NCI-H1105 (cell line): ENCODE measurements around the gene FAM83E.
"Not testable (repeated sequence)": the region's sequence is repeated elsewhere in the genome, so short reads cannot be mapped to it uniquely, and the experiment has no call there.

ENCODE experiments used
- DNase-seq: peaks from one replicate; lab custom pipeline; 2025; lab: John Stamatoyannopoulos, UW

The FAM83E gene

DNA sequence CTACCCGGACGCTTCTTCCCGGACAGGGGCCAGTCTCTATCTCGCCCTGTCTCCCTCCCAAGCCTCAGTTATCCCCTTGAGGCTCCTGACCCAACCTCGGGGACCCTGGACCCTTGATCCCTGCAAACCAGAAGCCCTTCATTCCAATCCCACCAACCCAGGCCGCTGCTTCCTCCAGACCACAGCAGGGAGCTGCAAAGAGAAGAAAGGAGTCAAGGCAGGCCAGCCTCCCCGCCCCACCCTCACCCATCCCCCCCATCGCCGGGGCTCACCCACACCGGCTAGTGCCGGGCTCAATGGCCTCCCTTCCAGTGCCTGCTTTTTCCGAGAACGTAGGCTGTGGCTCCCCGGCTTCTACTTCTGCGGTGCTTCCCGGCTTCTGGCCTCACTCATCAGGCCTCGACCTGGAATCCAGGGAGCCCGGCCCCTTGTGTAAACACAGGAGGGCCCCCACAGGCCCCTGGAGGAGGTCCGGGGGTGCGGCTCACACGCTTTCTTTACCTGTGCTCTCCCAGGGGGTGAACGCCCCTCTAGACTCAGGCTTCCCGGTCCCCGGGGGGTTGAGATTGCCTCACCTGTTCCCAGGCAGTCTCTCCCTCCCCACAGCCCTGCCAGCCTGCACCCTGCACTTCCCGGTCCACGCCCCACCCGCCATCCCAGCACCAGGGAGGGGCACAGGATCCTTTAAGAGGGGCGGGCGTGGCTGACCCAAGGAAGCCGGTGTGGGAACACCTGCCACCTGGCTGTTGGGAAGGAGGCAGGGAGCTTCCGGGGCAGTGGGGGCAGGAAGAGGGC is at the start of gene FAM83E:
Gene FAM83E (minus strand): TSS at position 641 of the 795 bp plus-strand sequence. CDS start 1,704 bp downstream, outside the sequence.
- peak; percentile 74 for DNase-seq

GRCh38 chr19:48664476-48664875 is 49.6 kb upstream of the FAM83E start:
- no peak for DNase-seq

DNA sequence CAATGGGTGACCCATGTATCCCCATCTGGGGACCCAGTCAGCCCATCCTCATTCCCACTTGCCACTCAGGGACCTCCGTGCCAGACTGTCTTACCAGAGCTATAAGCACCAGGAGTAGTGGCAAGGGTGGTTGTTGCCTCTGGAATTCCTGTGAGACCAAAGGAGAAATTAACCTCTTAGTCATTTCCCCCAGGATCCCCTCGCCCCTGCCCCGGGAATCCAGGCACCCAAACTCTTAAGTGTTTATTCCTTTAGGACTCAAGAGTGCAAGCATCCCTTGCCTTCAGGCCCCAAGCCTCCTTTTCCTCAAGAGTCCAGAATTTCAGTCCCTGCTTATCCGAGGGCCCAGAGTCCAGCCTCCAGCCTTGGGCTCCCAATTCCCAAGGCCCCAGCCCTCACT is 48.8 kb upstream of the FAM83E start:
- DNase-seq = no peak

- no peak for DNase-seq
These were observed 46.8 kb upstream of the FAM83E start for GRCh38 chr19:48661711-48662090.

GRCh38 chr19:48660852-48661710 is 46.2 kb upstream of the FAM83E start:
- DNase-seq = no peak

DNA sequence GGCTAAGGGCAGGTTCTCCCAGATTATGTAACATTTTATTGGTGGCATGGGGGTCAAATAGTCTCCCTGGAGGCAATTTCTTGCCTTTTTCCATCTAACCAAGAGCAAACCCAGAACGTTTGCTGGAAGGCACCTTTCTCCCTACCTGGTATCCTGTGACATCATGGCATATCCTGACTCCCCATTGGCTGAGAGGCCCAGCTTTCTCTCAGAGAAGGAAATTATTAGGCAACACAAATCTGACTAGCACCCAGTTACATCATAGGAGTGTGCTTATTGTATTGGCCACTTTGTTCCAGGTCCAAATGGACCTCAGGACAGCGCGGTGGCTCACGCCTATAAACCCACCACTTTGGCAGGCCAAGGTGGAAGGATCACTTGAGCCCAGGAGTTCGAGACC is 44.9 kb upstream of the FAM83E start:
- no peak for DNase-seq

- no peak for DNase-seq
These were observed 43.6 kb upstream of the FAM83E start for GRCh38 chr19:48658483-48658882.

DNA sequence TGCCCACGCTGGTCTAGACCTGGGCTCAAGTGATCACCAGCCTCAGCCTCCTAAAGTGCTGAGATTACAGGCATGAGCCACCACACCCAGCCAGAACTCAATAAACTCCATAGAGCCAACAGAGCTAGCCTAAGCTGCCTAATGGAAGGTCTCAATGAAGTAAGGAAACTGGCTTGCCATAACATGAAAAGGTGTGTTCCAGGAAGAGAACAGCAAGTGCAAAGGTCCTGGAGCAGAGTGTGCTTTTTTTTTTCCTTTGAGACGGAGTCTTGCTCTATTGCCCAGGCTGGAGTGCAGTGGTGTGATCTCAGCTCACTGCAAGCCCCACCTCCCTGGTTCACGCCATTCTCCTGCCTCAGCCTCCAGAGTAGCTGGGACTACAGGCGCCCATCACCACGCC is 43.0 kb upstream of the FAM83E start:
- not testable (repeated sequence) for DNase-seq

- no peak for DNase-seq
These were observed 42.1 kb upstream of the FAM83E start for GRCh38 chr19:48656840-48657474.

GRCh38 chr19:48654299-48655059 is 39.6 kb upstream of the FAM83E start:
- peak; percentile 11 for DNase-seq

GRCh38 chr19:48651683-48652048 is 36.8 kb upstream of the FAM83E start:
- no peak for DNase-seq

- no peak for DNase-seq
These were observed 36.3 kb upstream of the FAM83E start for GRCh38 chr19:48650974-48651682.

- no peak for DNase-seq
These were observed 33.3 kb upstream of the FAM83E start for GRCh38 chr19:48648134-48648533.

- DNase-seq = no peak
These were observed 31.9 kb upstream of the FAM83E start for GRCh38 chr19:48646722-48647216.

DNA sequence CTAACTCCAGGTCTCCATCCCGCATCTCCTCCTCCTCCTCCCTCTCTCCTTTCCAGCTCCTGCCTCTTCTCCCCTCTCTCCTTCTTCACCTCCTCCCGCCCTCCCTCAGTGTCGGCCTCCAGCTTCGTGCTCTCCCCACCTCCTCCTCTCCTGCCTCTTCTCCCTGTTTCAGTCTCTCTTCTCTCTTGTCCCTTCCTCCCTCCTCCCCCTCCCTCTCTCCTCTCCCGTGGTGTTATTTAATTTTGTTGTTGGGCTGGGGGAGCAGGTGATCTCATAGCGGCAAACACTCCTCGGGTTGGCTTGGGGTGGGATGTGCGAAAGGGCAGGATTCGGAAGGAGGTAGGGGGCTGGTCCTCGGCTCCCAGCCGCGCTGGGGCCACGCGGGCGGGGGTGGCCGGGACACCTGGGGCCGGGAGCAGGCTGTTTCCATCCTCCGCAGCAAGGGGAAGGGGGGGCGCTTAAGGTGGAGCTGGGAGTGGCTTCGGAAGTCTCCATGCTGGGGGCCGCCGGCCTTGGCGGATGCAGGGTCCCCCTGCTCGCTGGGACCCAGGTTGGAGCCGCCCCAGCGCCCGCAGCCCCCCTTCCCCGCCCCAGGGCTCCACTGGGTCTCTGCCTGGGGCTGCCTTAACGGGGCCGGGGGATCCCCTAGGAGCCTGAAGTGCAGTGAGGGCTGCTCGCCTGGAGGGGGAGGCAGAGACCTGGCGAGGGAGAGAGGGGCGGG is 31.3 kb upstream of the FAM83E start, which contains the start of gene CA11:
Gene CA11 (minus strand): TSS at position 187 of the 721 bp plus-strand sequence. CDS start 555 bp downstream, outside the sequence.
- DNase-seq = peak; percentile 93

DNA sequence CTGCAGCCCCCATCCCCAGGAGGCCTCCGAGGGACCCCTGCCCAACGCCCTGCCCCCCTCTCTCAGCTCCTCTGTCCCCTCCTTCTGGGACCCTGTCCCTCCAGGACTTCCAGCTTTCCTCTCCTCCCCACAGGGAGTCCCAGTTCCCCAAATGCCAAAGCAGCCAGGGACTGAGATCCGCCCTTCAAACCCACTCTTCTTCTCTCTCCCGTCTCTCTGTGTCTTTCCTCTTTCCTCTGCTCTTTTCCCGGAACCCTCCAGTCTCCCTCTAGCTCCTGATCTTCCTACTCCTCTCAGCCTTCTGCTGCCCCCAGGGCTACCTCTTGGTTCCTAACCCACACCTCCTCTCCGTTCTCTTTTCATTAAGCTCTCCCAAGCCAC is 30.7 kb upstream of the FAM83E start:
- DNase-seq = no peak

DNA sequence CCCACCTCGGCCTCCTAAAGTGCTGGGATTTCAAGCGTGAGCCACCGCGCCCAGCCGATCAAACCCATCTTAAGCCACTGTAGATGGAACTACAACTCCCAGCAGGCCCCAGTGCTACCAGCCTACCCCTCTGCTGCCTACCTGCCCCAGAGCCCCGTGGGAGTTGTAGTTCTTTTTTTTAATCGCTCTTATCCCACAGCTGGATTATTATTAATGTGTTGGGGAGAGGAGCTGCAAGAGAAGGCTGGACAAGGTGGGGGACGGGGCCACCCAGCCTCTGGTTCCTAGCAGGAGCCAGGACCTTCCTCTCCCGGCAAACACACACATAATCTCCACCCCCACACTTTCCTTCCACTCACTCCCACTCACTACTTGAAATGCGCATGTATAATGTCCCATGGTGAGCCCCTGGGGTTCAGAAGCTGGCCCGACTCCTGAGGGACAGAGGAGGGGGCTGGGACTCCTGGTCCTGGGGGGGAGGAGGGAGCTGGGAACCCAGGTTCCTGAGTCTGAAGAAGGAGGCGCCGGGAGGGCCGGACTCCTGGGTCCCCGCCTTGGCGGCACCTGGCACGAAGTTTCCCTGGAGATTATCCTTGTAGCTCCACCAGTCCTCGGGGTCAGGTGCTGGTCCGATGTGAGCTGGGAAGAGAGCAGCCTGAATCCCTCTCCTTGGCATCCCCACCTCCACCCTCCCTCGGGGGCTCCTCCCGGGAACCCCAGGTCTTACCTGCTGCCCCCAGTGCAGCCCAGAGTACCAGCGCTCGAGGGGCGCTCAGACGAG is 30.2 kb upstream of the FAM83E start:
- DNase-seq = peak; percentile 58

DNA sequence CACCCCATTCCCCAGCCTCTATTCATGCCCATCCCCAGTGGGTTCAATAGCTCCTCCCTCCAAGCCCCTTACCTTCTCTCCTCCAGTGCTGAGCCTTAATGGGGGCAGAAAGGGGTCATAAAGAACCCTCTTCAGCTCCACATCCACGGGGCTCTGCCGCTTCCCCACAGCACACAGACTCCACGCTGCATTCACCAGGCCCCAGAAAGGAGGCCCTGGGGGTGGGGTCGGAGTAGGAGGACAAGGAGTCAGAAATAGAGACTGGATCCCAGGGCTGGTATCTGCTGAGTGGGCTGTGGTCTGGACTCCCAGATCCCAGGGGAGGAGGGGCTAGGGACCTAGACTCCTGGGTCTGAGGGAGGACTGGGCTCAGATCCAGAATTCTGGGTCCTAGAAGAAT is 29.5 kb upstream of the FAM83E start:
- DNase-seq = no peak

DNA sequence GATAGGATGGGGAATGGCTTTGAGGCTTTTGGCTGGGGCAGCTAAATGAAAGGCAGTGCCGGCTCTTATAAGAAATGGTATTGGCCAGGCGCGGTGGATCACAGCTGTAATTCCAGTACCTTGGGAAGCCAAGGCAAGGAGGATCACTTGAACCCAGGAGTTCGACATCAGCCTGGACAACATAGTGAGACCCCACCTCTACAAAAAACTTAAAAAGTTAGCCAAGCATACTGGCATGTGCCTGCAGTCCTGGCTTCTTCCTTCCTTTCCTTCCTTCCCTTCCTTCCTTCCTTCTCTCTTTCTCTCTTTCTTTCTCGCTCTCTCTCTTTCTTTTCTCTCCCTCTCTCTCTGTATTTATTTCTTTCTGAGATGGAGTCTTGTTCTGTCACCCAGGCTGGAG is 28.0 kb upstream of the FAM83E start:
- DNase-seq = no peak

DNA sequence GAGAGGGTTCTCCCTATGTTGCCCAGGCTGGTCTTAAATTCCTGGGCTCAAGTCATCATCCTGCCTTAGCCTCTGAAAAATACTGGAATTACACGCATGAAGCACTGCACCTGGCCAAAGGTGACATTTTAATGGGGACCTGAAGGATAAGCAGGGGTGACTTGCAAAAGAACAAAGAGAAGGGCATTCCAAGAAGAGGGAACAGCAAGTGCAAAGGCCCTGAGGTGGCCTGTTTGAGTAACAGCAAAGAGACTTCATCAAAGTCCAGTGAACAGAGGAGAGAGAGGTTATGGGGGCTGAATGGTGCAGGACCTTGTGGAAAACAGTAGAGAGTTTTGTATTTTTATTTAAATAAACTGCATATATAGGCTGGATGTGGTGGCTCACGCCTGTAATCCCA is 27.0 kb upstream of the FAM83E start:
- no peak for DNase-seq
